Measurements from ENCODE around the gene ZNF664. TPM values are rescaled to one million over a fixed set of nuclear protein-coding genes. Genes with fewer than 3 reads are reported as not detected.

The ZNF664 gene
- total RNA-seq, 1 donor = 95.2 TPM

- peak; percentile 76 for TF ChIP-seq CTCF (IDR thresholded peaks at IDR 0.05; ENCODE audit: extremely low read depth, low read depth, low read length)
- H3K27ac ChIP-seq (ENCODE audit: low read depth, low read length) = no peak overlapping the region
- H3K4me2 ChIP-seq (ENCODE audit: insufficient read depth, low read length) = peak overlapping the region; percentile 53
- peak; percentile 64 for DNase-seq (ENCODE audit: insufficient read length, low spot score, missing footprints)
- H2AFZ ChIP-seq (ENCODE audit: low read length) = peak overlapping the region; percentile 25
- H4K20me1 ChIP-seq (ENCODE audit: insufficient read depth, low read length) = no peaks in the 10 kb centered on the region
- no peaks in the 10 kb centered on the region for H3K79me2 ChIP-seq (ENCODE audit: insufficient read depth, low read length)
- no peaks in the 10 kb centered on the region for H3K36me3 ChIP-seq (ENCODE audit: insufficient read depth, low read length)
- H3K4me1 ChIP-seq (ENCODE audit: insufficient read depth, low read length) = peaks cover 4% of the 10 kb centered on the region
- no peak overlapping the region for H3K4me3 ChIP-seq (ENCODE audit: insufficient read depth, low read length)
- no peaks in the 10 kb centered on the region for H3K27me3 ChIP-seq (ENCODE audit: insufficient read depth, low read length)
- H3K9me3 ChIP-seq (ENCODE audit: low read depth, low read length) = no peaks in the 10 kb centered on the region
These were observed 80.8 kb downstream of the ZNF664 start for GRCh38 chr12:124053851-124054250.

GRCh38 chr12:124055066-124055465 lies 82.1 kb downstream of the ZNF664 start:
- no peaks in the 10 kb centered on the region for H3K27me3 ChIP-seq (ENCODE audit: insufficient read depth, low read length)
- no peak overlapping the region for H3K27ac ChIP-seq (ENCODE audit: low read depth, low read length)
- no peak overlapping the region for H3K4me2 ChIP-seq (ENCODE audit: insufficient read depth, low read length)
- no peaks in the 10 kb centered on the region for H3K36me3 ChIP-seq (ENCODE audit: insufficient read depth, low read length)
- H4K20me1 ChIP-seq (ENCODE audit: insufficient read depth, low read length) = no peaks in the 10 kb centered on the region
- H3K4me1 ChIP-seq (ENCODE audit: insufficient read depth, low read length) = peaks cover 4% of the 10 kb centered on the region
- H3K9me3 ChIP-seq (ENCODE audit: low read depth, low read length) = no peaks in the 10 kb centered on the region
- no peak overlapping the region for H2AFZ ChIP-seq (ENCODE audit: low read length)
- no peak for TF ChIP-seq CTCF (IDR thresholded peaks at IDR 0.05; ENCODE audit: extremely low read depth, low read depth, low read length)
- no peak overlapping the region for H3K4me3 ChIP-seq (ENCODE audit: insufficient read depth, low read length)
- no peak for DNase-seq (ENCODE audit: insufficient read length, low spot score, missing footprints)
- H3K79me2 ChIP-seq (ENCODE audit: insufficient read depth, low read length) = no peaks in the 10 kb centered on the region

- DNase-seq (ENCODE audit: insufficient read length, low spot score, missing footprints) = no peak
- Histone ChIP-seq H4K20me1 (ENCODE audit: insufficient read depth, low read length) (no peaks in the 10 kb centered on the region), H3K9me3 (ENCODE audit: low read depth, low read length) (no peaks in the 10 kb centered on the region), H3K79me2 (ENCODE audit: insufficient read depth, low read length) (no peaks in the 10 kb centered on the region), H3K36me3 (ENCODE audit: insufficient read depth, low read length) (no peaks in the 10 kb centered on the region), H3K4me3 (ENCODE audit: insufficient read depth, low read length) (no peak overlapping the region), H2AFZ (ENCODE audit: low read length) (no peak overlapping the region), H3K4me2 (ENCODE audit: insufficient read depth, low read length) (no peak overlapping the region), H3K27me3 (ENCODE audit: insufficient read depth, low read length) (peaks cover 7% of the 10 kb centered on the region), H3K27ac (ENCODE audit: low read depth, low read length) (no peak overlapping the region), H3K4me1 (ENCODE audit: insufficient read depth, low read length) (peaks cover 4% of the 10 kb centered on the region)
- no peak for TF ChIP-seq CTCF (IDR thresholded peaks at IDR 0.05; ENCODE audit: extremely low read depth, low read depth, low read length)
These were observed 84.7 kb downstream of the ZNF664 start for GRCh38 chr12:124057691-124058090.

GRCh38 chr12:124059752-124060151 lies 86.7 kb downstream of the ZNF664 start:
- no peaks in the 10 kb centered on the region for H3K79me2 ChIP-seq (ENCODE audit: insufficient read depth, low read length)
- H3K4me1 ChIP-seq (ENCODE audit: insufficient read depth, low read length) = no peaks in the 10 kb centered on the region
- no peak for TF ChIP-seq CTCF (IDR thresholded peaks at IDR 0.05; ENCODE audit: extremely low read depth, low read depth, low read length)
- DNase-seq (ENCODE audit: insufficient read length, low spot score, missing footprints) = no peak
- no peak overlapping the region for H3K27ac ChIP-seq (ENCODE audit: low read depth, low read length)
- H3K9me3 ChIP-seq (ENCODE audit: low read depth, low read length) = no peaks in the 10 kb centered on the region
- H3K36me3 ChIP-seq (ENCODE audit: insufficient read depth, low read length) = no peaks in the 10 kb centered on the region
- H2AFZ ChIP-seq (ENCODE audit: low read length) = no peak overlapping the region
- no peaks in the 10 kb centered on the region for H4K20me1 ChIP-seq (ENCODE audit: insufficient read depth, low read length)
- H3K4me2 ChIP-seq (ENCODE audit: insufficient read depth, low read length) = no peak overlapping the region
- peaks cover 12% of the 10 kb centered on the region for H3K27me3 ChIP-seq (ENCODE audit: insufficient read depth, low read length)
- no peak overlapping the region for H3K4me3 ChIP-seq (ENCODE audit: insufficient read depth, low read length)

Small RNAs within 50 kb of the gene (small RNA-seq; reads per million reads assigned to genes)
- gene AC068790.4 = not detected
- gene AC068790.6 = 0.22 reads per million

Other genes with a start within 250 kb of the ZNF664 start
- gene DNAH10, start 210.9 kb upstream of the ZNF664 start, total RNA-seq = 0.72 and 1.5 TPM in 2 replicates
- gene CCDC92, start 384 bp upstream of the ZNF664 start, total RNA-seq = 25.7 and 29.5 TPM in 2 replicates